Measurements from ENCODE around the gene RAB19. TPM values are rescaled to one million over a fixed set of nuclear protein-coding genes. Genes with fewer than 3 reads are reported as not detected.
"Not testable (repeated sequence)": the region's sequence is repeated elsewhere in the genome, so short reads cannot be mapped to it uniquely, and the experiment has no call there.

RAB19 gene
- total and polyA plus RNA-seq, 4 donors = 0.17 to 0.84 TPM; not detected in 2

DNA sequence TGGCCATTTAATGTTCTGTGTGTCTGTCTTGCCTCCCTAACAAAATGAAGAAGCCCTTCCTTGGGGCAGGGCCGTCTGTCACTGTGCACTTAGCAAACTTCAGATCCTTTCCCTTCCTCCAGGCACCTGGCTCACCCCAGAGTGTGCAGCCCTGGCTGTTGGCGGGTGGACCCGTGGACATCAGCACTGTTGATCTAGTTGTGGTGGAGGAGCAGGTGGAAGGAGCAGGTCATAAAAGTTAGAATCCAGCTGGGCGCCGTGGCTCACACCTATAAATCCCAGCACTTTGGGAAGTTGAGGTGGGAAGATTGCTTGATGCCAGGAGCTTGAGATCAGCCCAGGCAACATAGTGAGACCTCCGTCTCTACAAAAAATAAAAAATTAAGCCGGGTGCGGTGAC is 12.7 kb downstream of the RAB19 start (continued):
- TF ChIP-seq, protein P1, sequence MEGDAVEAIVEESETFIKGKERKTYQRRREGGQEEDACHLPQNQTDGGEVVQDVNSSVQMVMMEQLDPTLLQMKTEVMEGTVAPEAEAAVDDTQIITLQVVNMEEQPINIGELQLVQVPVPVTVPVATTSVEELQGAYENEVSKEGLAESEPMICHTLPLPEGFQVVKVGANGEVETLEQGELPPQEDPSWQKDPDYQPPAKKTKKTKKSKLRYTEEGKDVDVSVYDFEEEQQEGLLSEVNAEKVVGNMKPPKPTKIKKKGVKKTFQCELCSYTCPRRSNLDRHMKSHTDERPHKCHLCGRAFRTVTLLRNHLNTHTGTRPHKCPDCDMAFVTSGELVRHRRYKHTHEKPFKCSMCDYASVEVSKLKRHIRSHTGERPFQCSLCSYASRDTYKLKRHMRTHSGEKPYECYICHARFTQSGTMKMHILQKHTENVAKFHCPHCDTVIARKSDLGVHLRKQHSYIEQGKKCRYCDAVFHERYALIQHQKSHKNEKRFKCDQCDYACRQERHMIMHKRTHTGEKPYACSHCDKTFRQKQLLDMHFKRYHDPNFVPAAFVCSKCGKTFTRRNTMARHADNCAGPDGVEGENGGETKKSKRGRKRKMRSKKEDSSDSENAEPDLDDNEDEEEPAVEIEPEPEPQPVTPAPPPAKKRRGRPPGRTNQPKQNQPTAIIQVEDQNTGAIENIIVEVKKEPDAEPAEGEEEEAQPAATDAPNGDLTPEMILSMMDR (IDR thresholded peaks at IDR 0.05; ENCODE audit: low read depth, low read length, missing input control) = no peak
- TF ChIP-seq YY1 (IDR thresholded peaks at IDR 0.05) (no peak), RXRA (IDR thresholded peaks at IDR 0.05) (no peak), FOXA2 (IDR thresholded peaks at IDR 0.05) (no peak), FOXA1 (IDR thresholded peaks at IDR 0.05) (no peak), RAD21 (IDR thresholded peaks at IDR 0.05) (no peak)

GRCh38 chr7:140417456-140418155 is 13.7 kb downstream of the RAB19 start:
- no peak for DNase-seq (ENCODE audit: low spot score)
- TF ChIP-seq RAD21 (IDR thresholded peaks at IDR 0.05) (no peak), YY1 (IDR thresholded peaks at IDR 0.05) (no peak), JUND (IDR thresholded peaks at IDR 0.05) (no peak), HNF4A (conservative IDR thresholded peaks at IDR 0.05) (no peak), FOXA2 (IDR thresholded peaks at IDR 0.05) (no peak), HNF4G (IDR thresholded peaks at IDR 0.05) (no peak), NR2F2 (IDR thresholded peaks at IDR 0.05) (no peak), EGR1 (IDR thresholded peaks at IDR 0.05; ENCODE audit: low read depth in 2 of 2) (no peak), RXRA (IDR thresholded peaks at IDR 0.05) (no peak), TAF1 (conservative IDR thresholded peaks at IDR 0.05) (no peak), FOXA1 (IDR thresholded peaks at IDR 0.05) (no peak), ZBTB33 (IDR thresholded peaks at IDR 0.05) (no peak), SP1 (IDR thresholded peaks at IDR 0.05) (no peak), ATF3 (IDR thresholded peaks at IDR 0.05) (no peak), GABPA (IDR thresholded peaks at IDR 0.05 in 1 of 2, conservative IDR thresholded peaks at IDR 0.05 in 1 of 2) (no peak)
- TF ChIP-seq, protein P2, sequence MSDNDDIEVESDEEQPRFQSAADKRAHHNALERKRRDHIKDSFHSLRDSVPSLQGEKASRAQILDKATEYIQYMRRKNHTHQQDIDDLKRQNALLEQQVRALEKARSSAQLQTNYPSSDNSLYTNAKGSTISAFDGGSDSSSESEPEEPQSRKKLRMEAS (IDR thresholded peaks at IDR 0.05) = no peak
- TF ChIP-seq, protein P3, sequence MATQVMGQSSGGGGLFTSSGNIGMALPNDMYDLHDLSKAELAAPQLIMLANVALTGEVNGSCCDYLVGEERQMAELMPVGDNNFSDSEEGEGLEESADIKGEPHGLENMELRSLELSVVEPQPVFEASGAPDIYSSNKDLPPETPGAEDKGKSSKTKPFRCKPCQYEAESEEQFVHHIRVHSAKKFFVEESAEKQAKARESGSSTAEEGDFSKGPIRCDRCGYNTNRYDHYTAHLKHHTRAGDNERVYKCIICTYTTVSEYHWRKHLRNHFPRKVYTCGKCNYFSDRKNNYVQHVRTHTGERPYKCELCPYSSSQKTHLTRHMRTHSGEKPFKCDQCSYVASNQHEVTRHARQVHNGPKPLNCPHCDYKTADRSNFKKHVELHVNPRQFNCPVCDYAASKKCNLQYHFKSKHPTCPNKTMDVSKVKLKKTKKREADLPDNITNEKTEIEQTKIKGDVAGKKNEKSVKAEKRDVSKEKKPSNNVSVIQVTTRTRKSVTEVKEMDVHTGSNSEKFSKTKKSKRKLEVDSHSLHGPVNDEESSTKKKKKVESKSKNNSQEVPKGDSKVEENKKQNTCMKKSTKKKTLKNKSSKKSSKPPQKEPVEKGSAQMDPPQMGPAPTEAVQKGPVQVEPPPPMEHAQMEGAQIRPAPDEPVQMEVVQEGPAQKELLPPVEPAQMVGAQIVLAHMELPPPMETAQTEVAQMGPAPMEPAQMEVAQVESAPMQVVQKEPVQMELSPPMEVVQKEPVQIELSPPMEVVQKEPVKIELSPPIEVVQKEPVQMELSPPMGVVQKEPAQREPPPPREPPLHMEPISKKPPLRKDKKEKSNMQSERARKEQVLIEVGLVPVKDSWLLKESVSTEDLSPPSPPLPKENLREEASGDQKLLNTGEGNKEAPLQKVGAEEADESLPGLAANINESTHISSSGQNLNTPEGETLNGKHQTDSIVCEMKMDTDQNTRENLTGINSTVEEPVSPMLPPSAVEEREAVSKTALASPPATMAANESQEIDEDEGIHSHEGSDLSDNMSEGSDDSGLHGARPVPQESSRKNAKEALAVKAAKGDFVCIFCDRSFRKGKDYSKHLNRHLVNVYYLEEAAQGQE (IDR thresholded peaks at IDR 0.05) = no peak
- TF ChIP-seq, protein P1 (IDR thresholded peaks at IDR 0.05; ENCODE audit: low read depth, low read length, missing input control) = no peak
- H3K4me3 ChIP-seq (ENCODE audit: low read depth in 1 of 3, low read length in 3 of 3) = no peak overlapping the region
- 83% methylated on average over 8 of the region's 8 CpGs for WGBS
- no peak overlapping the region for H3K9ac ChIP-seq (ENCODE audit: low read depth in 1 of 2, low read length in 2 of 2)
- H3K27me3 ChIP-seq (ENCODE audit: control insufficient read depth in 4 of 4, insufficient read depth in 4 of 4, low read length in 3 of 4) = no peaks in the 10 kb centered on the region
- no peaks in the 10 kb centered on the region for H3K4me1 ChIP-seq (ENCODE audit: control insufficient read depth in 4 of 4, insufficient read depth in 4 of 4, low read length in 3 of 4)
- H3K9me3 ChIP-seq (ENCODE audit: control insufficient read depth in 4 of 4, low read length in 3 of 4) = no peaks in the 10 kb centered on the region
- no peaks in the 10 kb centered on the region for H3K36me3 ChIP-seq (ENCODE audit: control insufficient read depth in 4 of 4, insufficient read depth in 3 of 4, low read depth in 1 of 4, low read length in 3 of 4)
- no peak overlapping the region for H3K27ac ChIP-seq (ENCODE audit: low read depth in 1 of 2, low read length in 2 of 2)

- not testable (repeated sequence) for H3K27ac ChIP-seq (ENCODE audit: low read depth in 1 of 2, low read length in 2 of 2); DNase-seq (ENCODE audit: low spot score); H3K36me3 ChIP-seq (ENCODE audit: control insufficient read depth in 4 of 4, insufficient read depth in 3 of 4, low read depth in 1 of 4, low read length in 3 of 4); H3K4me3 ChIP-seq (ENCODE audit: low read depth in 1 of 3, low read length in 3 of 3); H3K4me1 ChIP-seq (ENCODE audit: control insufficient read depth in 4 of 4, insufficient read depth in 4 of 4, low read length in 3 of 4); H3K9me3 ChIP-seq (ENCODE audit: control insufficient read depth in 4 of 4, low read length in 3 of 4); H3K27me3 ChIP-seq (ENCODE audit: control insufficient read depth in 4 of 4, insufficient read depth in 4 of 4, low read length in 3 of 4); H3K9ac ChIP-seq (ENCODE audit: low read depth in 1 of 2, low read length in 2 of 2)
- WGBS = 88% methylated on average over 5 of the region's 5 CpGs
Observed at GRCh38 chr7:140418156-140418472, 14.3 kb downstream of the RAB19 start.

Measured in liver (tissue), 9 donors.